Sigmoid colon (tissue), 3 donors: ENCODE data around the gene ZKSCAN3.

Experiments used
- CTCF ChIP-seq, 4 experiments: fragments of 450-650 bp in 3 of 4; fragments of 200-600 bp in 1 of 4; IDR thresholded peaks; one replicate each; pipeline ENCODE4 v1.5.1; 2016 to 2019; ENCODE audit warnings: antibody characterized with exemption in 4 of 4, mild to moderate bottlenecking in 3 of 4, moderate library complexity in 2 of 4
- POLR2A ChIP-seq, 2 donors: fragments of 450-650 bp; IDR thresholded peaks; one replicate each; pipeline ENCODE4 v1.6.1; 2016; ENCODE audit warnings: antibody characterized with exemption in 2 of 2, mild to moderate bottlenecking in 2 of 2, moderate library complexity in 2 of 2

GRCh38 chr6:28378644-28379043 is 28.9 kb downstream of the ZKSCAN3 start:
- TF ChIP-seq POLR2A (IDR thresholded peaks at IDR 0.05) (no peak), CTCF (IDR thresholded peaks at IDR 0.05) (no peak)
